Inferior parietal cortex (tissue), 1 donor: ENCODE measurements around the gene ABITRAM.
"Not testable (repeated sequence)": the region's sequence is repeated elsewhere in the genome, so short reads cannot be mapped to it uniquely, and the experiment has no call there.

Experiments
- DNase-seq: peaks from one replicate; pipeline ENCODE4 v3.0.0-alpha.2; 2016; ENCODE audit errors: extremely low spot score

The ABITRAM gene

DNA sequence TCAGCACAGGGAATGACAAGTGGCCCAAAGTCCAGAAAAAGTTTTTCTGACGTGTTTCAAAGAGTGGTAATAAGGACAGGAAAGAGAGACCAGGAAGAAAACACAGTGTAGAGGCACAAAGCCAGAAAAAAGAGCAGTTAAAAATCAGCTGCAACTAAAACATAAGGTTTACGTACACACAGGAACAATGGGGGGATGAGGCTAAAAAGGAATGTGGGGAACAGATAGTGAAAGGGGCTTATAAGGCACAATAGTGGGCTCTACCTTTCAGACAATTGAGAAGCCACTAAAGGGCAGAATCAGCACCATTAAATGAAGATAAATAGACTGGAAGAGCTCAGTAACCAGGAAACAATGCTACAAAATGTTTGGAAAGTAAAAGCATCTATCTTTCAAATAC is 5.8 kb upstream of the ABITRAM start:
- DNase-seq, result no peak

GRCh38 chr9:108933231-108933717 is 926 bp upstream of the ABITRAM start:
- DNase-seq, result peak; percentile 32

DNA sequence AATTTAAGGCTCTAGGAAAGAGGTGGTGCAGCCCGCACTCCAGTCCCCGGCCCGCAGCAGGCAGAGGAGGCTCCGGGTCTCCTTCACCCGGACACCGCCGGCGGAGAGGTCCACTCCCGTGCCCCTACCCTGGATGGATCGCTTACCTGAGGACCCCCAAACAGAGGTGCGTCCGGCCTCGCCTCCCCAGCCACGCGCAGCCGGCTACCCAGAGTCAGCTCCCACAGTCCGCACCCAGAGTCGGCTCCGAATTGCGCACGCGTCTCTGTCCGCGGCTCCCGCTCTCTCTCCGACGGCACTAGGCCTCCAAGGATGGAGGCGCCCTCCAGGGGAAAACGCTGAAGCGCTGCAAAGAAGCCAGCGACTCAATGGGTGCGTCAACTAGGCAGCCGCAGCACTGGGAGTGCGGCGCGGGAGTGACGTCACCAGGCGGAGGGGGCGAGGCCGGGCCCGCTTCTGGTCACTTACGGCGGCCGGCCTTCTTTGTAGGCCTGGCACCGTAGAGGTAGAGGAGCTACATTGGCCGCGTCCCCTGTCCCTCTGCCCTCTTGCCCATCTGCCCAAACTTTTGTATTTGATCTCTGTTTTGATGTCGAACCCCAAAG is 380 bp upstream of the ABITRAM start, which contains the start of gene ELP1:
ELP1 (minus strand) TSS at position 407 of the 605 bp plus-strand sequence. CDS start 2,978 bp downstream, outside the sequence.
- peak; percentile 91 for DNase-seq

DNA sequence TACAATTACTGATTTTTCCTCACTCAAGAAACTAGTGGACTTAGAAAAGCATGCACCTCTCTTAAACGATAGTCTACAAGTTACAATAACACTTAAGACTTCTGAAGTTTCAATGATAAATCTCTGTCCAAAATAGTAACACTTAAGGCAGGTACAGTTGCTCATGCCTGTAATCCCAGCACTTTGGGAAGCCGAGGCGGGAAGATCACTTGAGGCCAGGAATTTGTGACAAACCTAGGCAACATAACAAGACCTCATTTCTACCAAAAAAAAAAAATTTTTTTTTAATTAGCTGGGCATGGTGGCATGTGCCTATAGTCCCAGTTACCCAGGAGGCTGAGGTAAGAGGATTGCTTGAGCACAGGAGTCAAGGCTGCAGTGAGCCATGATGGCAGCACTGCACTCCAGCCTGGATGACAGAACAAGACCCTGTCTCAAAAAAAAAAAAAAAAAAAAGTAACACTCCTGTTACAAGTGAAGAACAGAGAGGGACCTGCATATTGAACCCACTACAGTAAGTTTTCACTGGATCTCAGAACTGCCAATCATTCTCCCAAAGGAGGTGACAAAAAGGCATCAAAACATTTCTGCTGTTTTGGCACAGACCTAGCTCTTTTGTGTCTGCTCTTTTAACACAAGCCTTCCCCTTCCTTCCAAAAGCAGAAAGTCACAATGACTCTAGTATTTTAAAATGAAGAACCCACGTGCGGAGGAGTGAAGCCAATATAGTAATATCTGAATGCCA is 3.5 kb downstream of the ABITRAM start:
- DNase-seq, result no peak

DNA sequence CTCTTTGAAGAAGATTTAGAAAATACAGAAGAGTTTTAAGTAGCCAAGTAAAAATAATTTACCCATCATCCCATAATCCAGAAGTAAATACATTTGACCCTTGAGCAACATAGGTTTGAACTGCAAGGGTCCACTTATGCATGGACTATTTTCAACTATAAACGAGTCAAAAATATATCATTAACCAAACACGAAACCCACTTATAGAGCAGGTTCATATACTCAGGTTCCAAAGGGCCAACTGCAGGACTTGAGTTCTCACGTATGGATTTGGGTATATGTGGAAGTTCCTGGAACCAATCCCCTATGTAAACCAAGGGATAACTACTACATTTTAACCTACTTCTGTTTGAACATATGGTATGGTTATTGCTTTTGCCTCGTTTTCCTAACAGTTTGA is 5.8 kb downstream of the ABITRAM start:
- no peak for DNase-seq

DNA sequence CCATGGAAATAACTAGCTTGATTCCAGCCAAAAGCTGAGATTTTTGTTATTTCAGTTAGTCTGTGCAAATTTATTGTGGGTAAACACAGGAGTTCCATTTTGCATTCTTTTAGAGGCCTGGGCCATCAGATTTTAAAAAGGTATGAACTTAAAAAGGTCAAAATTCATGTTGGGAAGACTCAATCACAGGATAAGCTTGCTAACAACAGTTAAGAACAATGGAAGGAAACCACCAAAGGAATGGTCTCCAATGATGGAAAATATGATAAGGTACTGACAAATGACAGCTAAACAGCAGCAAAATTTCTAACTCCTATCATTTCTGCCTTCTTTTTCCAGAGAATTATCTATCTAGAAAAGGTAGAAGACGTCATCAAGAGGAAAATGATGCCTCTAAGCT is 16.0 kb downstream of the ABITRAM start:
- no peak for DNase-seq

GRCh38 chr9:108951578-108951977 is 17.4 kb downstream of the ABITRAM start:
- DNase-seq, result no peak

- peak; percentile 83 for DNase-seq
These were observed 19.9 kb downstream of the ABITRAM start for GRCh38 chr9:108953983-108954574.

DNA sequence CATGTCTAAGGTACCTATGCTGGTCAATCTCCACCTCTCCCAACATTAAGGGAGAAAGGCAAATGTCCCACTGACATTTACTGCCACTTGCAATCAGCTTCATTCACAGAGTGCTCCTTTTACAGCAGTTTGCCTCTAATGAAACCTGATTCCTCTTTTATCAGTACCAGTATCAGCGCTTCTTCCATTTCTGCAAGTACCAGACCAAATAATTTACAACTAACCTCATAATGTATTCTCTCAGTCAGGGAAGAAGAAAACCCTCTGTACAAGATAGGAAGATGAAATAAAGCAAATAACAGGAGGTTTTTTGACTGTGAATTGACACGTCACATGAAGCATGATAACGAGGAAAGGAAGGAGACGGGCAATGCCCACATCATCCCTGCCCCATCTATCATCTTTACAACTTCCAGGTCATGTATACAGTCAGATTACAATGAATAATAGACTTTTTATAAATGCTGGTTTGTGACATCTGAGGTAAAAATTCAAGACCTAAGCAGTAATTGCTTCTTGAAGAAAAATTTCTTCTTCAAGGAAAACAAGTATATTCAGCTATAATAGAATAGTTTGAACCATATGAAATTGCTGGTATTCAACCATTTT is 21.9 kb downstream of the ABITRAM start:
- DNase-seq, result no peak

- DNase-seq, result no peak
These were observed 22.4 kb downstream of the ABITRAM start for GRCh38 chr9:108956631-108957026.

- DNase-seq, result no peak
These were observed 26.1 kb downstream of the ABITRAM start for GRCh38 chr9:108960331-108960730.

GRCh38 chr9:108961151-108961550 is 27.0 kb downstream of the ABITRAM start:
- no peak for DNase-seq

GRCh38 chr9:108963459-108964143 is 29.4 kb downstream of the ABITRAM start:
- no peak for DNase-seq

DNA sequence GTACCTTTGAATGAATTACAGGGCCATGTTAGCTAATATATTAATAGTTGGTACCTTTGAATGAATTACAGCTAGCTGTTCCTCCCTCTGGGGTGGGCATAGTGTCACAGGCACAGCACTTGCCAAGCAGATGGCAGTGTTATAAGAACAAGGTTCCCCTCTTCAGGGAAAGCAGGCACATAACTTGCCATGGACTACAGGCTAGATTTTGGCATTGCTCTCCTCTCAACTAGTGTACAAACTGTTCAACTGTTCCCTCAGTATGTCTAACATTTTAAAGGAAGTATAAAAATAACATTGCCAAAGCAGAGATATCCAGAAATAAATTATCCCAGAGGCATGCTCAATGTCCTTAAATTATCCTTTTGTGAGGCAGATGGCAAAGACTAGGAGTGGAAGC is 33.7 kb downstream of the ABITRAM start:
- peak; percentile 58 for DNase-seq

DNA sequence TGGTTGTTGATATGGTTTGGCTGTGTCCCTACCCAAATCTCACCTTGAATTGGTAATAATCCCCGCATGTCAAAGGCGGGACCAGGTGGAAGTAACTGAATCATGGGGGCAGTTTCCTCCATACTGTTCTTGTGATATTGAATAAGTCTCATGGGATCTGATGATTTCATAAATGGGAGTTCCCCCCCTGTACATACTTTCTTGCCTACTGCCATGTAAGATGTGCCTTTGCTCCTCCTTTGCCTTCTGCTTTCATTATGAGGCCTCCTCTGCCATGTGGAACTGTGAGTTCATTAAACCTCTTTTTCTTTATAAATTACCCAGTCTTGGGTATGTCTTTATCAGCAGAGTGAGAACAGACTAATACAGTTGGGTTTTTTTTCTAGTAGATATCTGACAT is 37.2 kb downstream of the ABITRAM start:
- not testable (repeated sequence) for DNase-seq

DNA sequence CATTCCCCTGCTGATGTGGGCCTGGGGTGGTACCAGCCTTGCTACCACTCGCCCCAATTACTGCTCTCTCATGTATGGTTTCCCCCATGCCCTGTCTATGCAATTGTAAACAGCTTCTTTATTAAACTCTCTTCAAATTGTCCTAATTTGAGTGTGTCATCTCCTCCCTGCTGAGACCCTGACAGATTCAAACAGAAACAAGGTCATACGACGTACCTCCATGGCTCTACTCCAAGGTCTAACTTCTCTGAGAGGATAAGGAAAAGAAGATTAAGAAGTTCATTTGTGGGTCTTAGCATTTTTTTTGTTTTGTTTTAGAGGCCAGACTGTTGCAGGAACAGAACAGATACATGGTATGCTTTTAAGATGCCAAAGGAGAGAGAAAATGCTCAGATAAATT is 38.0 kb downstream of the ABITRAM start:
- no peak for DNase-seq

GRCh38 chr9:108972626-108973209 is 38.5 kb downstream of the ABITRAM start:
- no peak for DNase-seq

- no peak for DNase-seq
These were observed 39.7 kb downstream of the ABITRAM start for GRCh38 chr9:108973895-108974294.

DNA sequence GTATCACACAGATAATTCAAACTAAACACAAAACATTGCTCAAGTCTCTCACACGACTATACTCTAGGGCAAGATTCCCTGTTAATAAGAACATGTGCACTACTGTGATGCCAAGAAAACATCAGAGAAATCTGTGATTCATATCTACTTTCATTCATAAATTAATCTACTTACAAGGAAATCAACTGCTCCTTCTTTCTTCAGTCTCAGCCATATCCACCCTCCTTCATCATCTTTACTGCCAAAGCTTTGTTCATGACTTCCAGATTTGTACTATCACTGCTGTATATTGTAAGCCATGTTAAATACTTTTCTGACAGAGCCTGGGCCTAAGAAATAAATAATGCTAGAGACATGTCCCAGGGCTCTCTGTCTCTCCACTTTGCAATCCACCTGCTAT is 44.0 kb downstream of the ABITRAM start:
- DNase-seq, result no peak

DNA sequence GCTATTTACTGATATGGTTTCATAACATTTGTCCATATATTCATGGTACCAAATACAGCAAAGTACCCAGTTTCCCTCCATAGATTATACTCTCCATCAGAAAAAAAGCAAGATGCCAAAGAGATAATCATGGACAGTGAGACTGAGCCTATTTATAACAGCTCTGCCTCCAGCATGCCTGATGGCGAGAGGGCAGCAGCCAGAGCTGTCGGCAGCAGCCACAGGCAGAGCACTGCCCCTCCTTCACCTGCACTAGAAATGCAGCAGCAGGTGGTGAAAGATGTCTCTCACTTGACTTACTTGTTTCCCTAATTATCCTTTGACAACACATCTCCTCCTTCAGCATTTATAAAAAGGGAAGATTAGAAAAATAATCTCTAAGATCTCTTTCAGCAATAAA is 46.7 kb downstream of the ABITRAM start:
- DNase-seq, result no peak

- no peak for DNase-seq
These were observed 49.7 kb downstream of the ABITRAM start for GRCh38 chr9:108983885-108984284.
